Body of pancreas (tissue), 4 donors: ENCODE data around the gene SLC23A1.

Experiments
- POLR2A ChIP-seq, 3 donors: fragments of 450-650 bp; IDR thresholded peaks; one replicate each; pipeline ENCODE4 v1.6.1; 2016; ENCODE audit warnings: antibody characterized with exemption in 3 of 3, mild to moderate bottlenecking in 2 of 3
- TF ChIP-seq, protein P1 (sequence below), 7 experiments: fragments of 450-650 bp in 4 of 7; fragments of 200-600 bp in 3 of 7; sonication (generic) in 3 of 7; IDR thresholded peaks; one replicate each; pipeline ENCODE4 v1.5.1; 2016 to 2019; ENCODE audit warnings: antibody characterized with exemption in 7 of 7

DNA sequence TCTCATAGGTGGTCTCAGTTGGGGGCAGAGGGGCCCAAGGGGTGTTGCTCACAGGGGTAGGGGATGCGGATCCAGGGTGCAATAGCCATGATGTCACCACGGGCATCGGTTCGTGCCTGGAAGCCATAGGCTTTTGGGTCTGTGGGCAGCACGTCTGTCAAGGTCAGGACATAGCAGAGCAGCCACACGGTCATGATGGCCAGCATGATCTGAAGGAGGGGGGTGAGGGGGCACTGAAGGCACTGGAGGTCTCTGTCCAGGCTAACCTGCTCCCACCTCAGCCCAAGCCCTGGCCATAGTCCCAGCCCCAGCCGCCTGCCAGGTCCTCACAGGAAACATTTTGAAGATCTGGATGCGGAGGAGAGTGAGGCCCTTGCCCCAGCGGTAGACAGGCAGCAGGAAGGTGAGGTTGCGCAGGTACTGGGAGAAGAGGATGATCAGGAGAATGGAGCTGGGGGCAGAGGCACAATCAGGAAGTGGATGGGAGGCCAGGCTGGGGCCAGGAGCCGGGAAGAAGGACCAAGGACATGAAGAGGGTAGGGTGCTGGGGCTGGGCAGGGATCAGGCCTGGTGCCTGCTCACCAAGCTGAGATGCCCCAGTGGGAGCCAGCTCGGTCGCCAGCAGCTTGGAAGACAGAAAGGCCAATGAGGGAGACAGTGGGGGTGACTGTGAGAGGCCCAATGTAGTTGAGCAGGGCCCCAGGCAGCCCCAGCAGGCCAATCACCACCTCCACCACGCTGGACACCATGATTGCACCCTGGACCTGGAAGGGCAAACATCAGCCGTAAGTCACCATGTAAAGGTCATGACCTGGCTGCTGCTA, 3.3 kb downstream of the SLC23A1 start:
- TF ChIP-seq POLR2A (IDR thresholded peaks at IDR 0.05): no peak
- TF ChIP-seq, protein P1, sequence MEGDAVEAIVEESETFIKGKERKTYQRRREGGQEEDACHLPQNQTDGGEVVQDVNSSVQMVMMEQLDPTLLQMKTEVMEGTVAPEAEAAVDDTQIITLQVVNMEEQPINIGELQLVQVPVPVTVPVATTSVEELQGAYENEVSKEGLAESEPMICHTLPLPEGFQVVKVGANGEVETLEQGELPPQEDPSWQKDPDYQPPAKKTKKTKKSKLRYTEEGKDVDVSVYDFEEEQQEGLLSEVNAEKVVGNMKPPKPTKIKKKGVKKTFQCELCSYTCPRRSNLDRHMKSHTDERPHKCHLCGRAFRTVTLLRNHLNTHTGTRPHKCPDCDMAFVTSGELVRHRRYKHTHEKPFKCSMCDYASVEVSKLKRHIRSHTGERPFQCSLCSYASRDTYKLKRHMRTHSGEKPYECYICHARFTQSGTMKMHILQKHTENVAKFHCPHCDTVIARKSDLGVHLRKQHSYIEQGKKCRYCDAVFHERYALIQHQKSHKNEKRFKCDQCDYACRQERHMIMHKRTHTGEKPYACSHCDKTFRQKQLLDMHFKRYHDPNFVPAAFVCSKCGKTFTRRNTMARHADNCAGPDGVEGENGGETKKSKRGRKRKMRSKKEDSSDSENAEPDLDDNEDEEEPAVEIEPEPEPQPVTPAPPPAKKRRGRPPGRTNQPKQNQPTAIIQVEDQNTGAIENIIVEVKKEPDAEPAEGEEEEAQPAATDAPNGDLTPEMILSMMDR (IDR thresholded peaks at IDR 0.05): no peak
